H1 (cell line): ENCODE data around the gene ZNF598. TPM values are rescaled to one million over a fixed set of nuclear protein-coding genes. Genes with fewer than 3 reads are reported as not detected.

ENCODE experiments used
- polyA plus RNA-seq, 7 experiments: library from polyadenylated mRNA; depleted of rRNA in 3 of 7; stranded (reverse) in 5 of 7; unstranded in 2 of 7; fragments of >200 nt in 5 of 7; fragments of 200-250 nt in 2 of 7; gene quantifications; 1 replicate in 5 of 7; 2 replicates in 1 of 7; 4 replicates in 1 of 7; pipeline versions ENCODE4 v1.2.1 to v1.2.3, GENCODE V29; 2011 to 2013; ENCODE audit warnings: missing spikeins in 2 of 7, mixed read lengths in 2 of 7
- small RNA-seq: library from polyadenylated mRNA; stranded (forward); fragments of <200 nt; extraction: miRNeasy Mini kit (QIAGEN cat#:217004); gene quantifications from one replicate; pipeline ENCODE3, GENCODE V24; 2013; ENCODE audit not compliant: insufficient read depth
- total RNA-seq: library from RNA; stranded (reverse); fragmentation: NEBNext Ultra II Directional; extraction: Animal tissue kit (Norgen Biotek cat#: 25700); gene quantifications from 2 replicates; pipeline ENCODE4 v1.2.1, GENCODE V29; 2021

ZNF598 gene
- total and polyA plus RNA-seq, 2 of the 8 experiments (the other 6 are each of a cell fraction or from before 2014, with no cell fraction given), result 29.3 to 47.6 TPM

Small RNA genes lying within 50 kb of the gene (small RNA-seq; reads per million reads assigned to genes)
- gene AC005363.2 (not detected), gene RN7SL219P (not detected), gene SNORA10 (not detected), gene SNORA64 (not detected)

Other genes starting within 250 kb of the ZNF598 start
Only the 30 nearest of the 33 such genes appear.
- 252 and 267 TPM in 2 replicates for gene MRPS34, start 236.7 kb downstream of the ZNF598 start, total RNA-seq
- 168 and 250 TPM in 2 replicates for gene MRPS34, start 236.7 kb downstream of the ZNF598 start, polyA plus RNA-seq (2011; rRNA removed)
- gene SPSB3, start 227.2 kb downstream of the ZNF598 start, total RNA-seq, result 22.5 and 25.3 TPM in 2 replicates
- gene SPSB3, start 227.2 kb downstream of the ZNF598 start, polyA plus RNA-seq (2011; rRNA removed), result 37.8 and 60.1 TPM in 2 replicates
- gene NUBP2, start 226.9 kb downstream of the ZNF598 start, total RNA-seq, result 68.0 and 70.3 TPM in 2 replicates
- 96.9 and 130 TPM in 2 replicates for gene NUBP2, start 226.9 kb downstream of the ZNF598 start, polyA plus RNA-seq (2011; rRNA removed)
- gene IGFALS, start 216.1 kb downstream of the ZNF598 start, total RNA-seq, result not detected in 2 replicates
- 0.03 TPM in 1 of 2 replicates, not detected in the other for gene IGFALS, start 216.1 kb downstream of the ZNF598 start, polyA plus RNA-seq (2011; rRNA removed)
- gene HAGH, start 183.0 kb downstream of the ZNF598 start, total RNA-seq, result 28.7 and 34.4 TPM in 2 replicates
- 40.6 and 65.3 TPM in 2 replicates for gene HAGH, start 183.0 kb downstream of the ZNF598 start, polyA plus RNA-seq (2011; rRNA removed)
- 20.4 and 20.5 TPM in 2 replicates for gene FAHD1, start 182.6 kb downstream of the ZNF598 start, total RNA-seq
- gene FAHD1, start 182.6 kb downstream of the ZNF598 start, polyA plus RNA-seq (2011; rRNA removed), result 31.9 and 47.2 TPM in 2 replicates
- 0.99 and 1.1 TPM in 2 replicates for gene MEIOB, start 137.7 kb downstream of the ZNF598 start, total RNA-seq
- 0.60 and 0.63 TPM in 2 replicates for gene MEIOB, start 137.7 kb downstream of the ZNF598 start, polyA plus RNA-seq (2011; rRNA removed)
- gene HS3ST6, start 91.4 kb downstream of the ZNF598 start, total RNA-seq, result 0.39 TPM in 1 of 2 replicates, not detected in the other
- gene HS3ST6, start 91.4 kb downstream of the ZNF598 start, polyA plus RNA-seq (2011; rRNA removed), result 0.36 and 0.63 TPM in 2 replicates
- 28.2 and 34.1 TPM in 2 replicates for gene MSRB1, start 66.6 kb downstream of the ZNF598 start, total RNA-seq
- gene MSRB1, start 66.6 kb downstream of the ZNF598 start, polyA plus RNA-seq (2011; rRNA removed), result 51.4 and 53.8 TPM in 2 replicates
- 0.19 and 0.39 TPM in 2 replicates for gene RPL3L, start 55.1 kb downstream of the ZNF598 start, total RNA-seq
- 0.08 and 0.24 TPM in 2 replicates for gene RPL3L, start 55.1 kb downstream of the ZNF598 start, polyA plus RNA-seq (2011; rRNA removed)
- gene NDUFB10, start 50.3 kb downstream of the ZNF598 start, total RNA-seq, result 183 and 197 TPM in 2 replicates
- 194 and 243 TPM in 2 replicates for gene NDUFB10, start 50.3 kb downstream of the ZNF598 start, polyA plus RNA-seq (2011; rRNA removed)
- gene RPS2, start 45.0 kb downstream of the ZNF598 start, total RNA-seq, result 3,974 and 4,042 TPM in 2 replicates
- gene RPS2, start 45.0 kb downstream of the ZNF598 start, polyA plus RNA-seq (2011; rRNA removed), result 16,783 and 22,970 TPM in 2 replicates
- gene RNF151, start 43.0 kb downstream of the ZNF598 start, total RNA-seq, result not detected in 2 replicates
- 0.17 TPM in 1 of 2 replicates, not detected in the other for gene RNF151, start 43.0 kb downstream of the ZNF598 start, polyA plus RNA-seq (2011; rRNA removed)
- gene TBL3, start 37.8 kb downstream of the ZNF598 start, total RNA-seq, result 65.8 and 66.8 TPM in 2 replicates
- gene TBL3, start 37.8 kb downstream of the ZNF598 start, polyA plus RNA-seq (2011; rRNA removed), result 137 and 159 TPM in 2 replicates
- gene NOXO1, start 28.4 kb downstream of the ZNF598 start, total RNA-seq, result 2.5 and 3.3 TPM in 2 replicates
- 1.3 and 2.6 TPM in 2 replicates for gene NOXO1, start 28.4 kb downstream of the ZNF598 start, polyA plus RNA-seq (2011; rRNA removed)
- gene GFER, start 25.6 kb downstream of the ZNF598 start, total RNA-seq, result 37.9 and 45.4 TPM in 2 replicates
- gene GFER, start 25.6 kb downstream of the ZNF598 start, polyA plus RNA-seq (2011; rRNA removed), result 17.7 and 29.1 TPM in 2 replicates
- gene SYNGR3, start 19.9 kb downstream of the ZNF598 start, total RNA-seq, result 36.2 and 38.8 TPM in 2 replicates
- 49.9 and 72.3 TPM in 2 replicates for gene SYNGR3, start 19.9 kb downstream of the ZNF598 start, polyA plus RNA-seq (2011; rRNA removed)
- gene NPW, start 10.0 kb upstream of the ZNF598 start, total RNA-seq, result 8.1 and 10.3 TPM in 2 replicates
- gene NPW, start 10.0 kb upstream of the ZNF598 start, polyA plus RNA-seq (2011; rRNA removed), result 4.0 and 7.8 TPM in 2 replicates
- gene NHERF2, start 17.1 kb upstream of the ZNF598 start, total RNA-seq, result 19.3 and 19.6 TPM in 2 replicates
- 13.9 and 22.4 TPM in 2 replicates for gene NHERF2, start 17.1 kb upstream of the ZNF598 start, polyA plus RNA-seq (2011; rRNA removed)
- 70.9 and 84.5 TPM in 2 replicates for gene NTHL1, start 38.0 kb upstream of the ZNF598 start, total RNA-seq
- 150 and 209 TPM in 2 replicates for gene NTHL1, start 38.0 kb upstream of the ZNF598 start, polyA plus RNA-seq (2011; rRNA removed)
- 91.1 and 96.6 TPM in 2 replicates for gene TSC2, start 38.2 kb upstream of the ZNF598 start, total RNA-seq
- gene TSC2, start 38.2 kb upstream of the ZNF598 start, polyA plus RNA-seq (2011; rRNA removed), result 65.9 and 90.2 TPM in 2 replicates
- 52.7 and 63.5 TPM in 2 replicates for gene PKD1, start 126.1 kb upstream of the ZNF598 start, total RNA-seq
- gene PKD1, start 126.1 kb upstream of the ZNF598 start, polyA plus RNA-seq (2011; rRNA removed), result 40.6 and 59.4 TPM in 2 replicates
- 4.3 and 5.3 TPM in 2 replicates for gene RAB26, start 138.8 kb upstream of the ZNF598 start, total RNA-seq
- gene RAB26, start 138.8 kb upstream of the ZNF598 start, polyA plus RNA-seq (2011; rRNA removed), result 5.4 and 6.6 TPM in 2 replicates
- gene TRAF7, start 146.0 kb upstream of the ZNF598 start, total RNA-seq, result 148 and 155 TPM in 2 replicates
- gene TRAF7, start 146.0 kb upstream of the ZNF598 start, polyA plus RNA-seq (2011; rRNA removed), result 96.8 and 140 TPM in 2 replicates
- gene CASKIN1, start 186.8 kb upstream of the ZNF598 start, total RNA-seq, result 6.4 and 6.5 TPM in 2 replicates
- gene CASKIN1, start 186.8 kb upstream of the ZNF598 start, polyA plus RNA-seq (2011; rRNA removed), result 1.2 and 2.7 TPM in 2 replicates
- gene MLST8, start 195.6 kb upstream of the ZNF598 start, total RNA-seq, result 67.6 and 69.6 TPM in 2 replicates
- 321 and 440 TPM in 2 replicates for gene MLST8, start 195.6 kb upstream of the ZNF598 start, polyA plus RNA-seq (2011; rRNA removed)
- 6.1 and 8.5 TPM in 2 replicates for gene BRICD5, start 201.0 kb upstream of the ZNF598 start, total RNA-seq
- gene BRICD5, start 201.0 kb upstream of the ZNF598 start, polyA plus RNA-seq (2011; rRNA removed), result 8.6 and 14.2 TPM in 2 replicates
- 30.9 and 32.6 TPM in 2 replicates for gene PGP, start 205.0 kb upstream of the ZNF598 start, total RNA-seq
- gene PGP, start 205.0 kb upstream of the ZNF598 start, polyA plus RNA-seq (2011; rRNA removed), result 55.9 and 63.9 TPM in 2 replicates
- 21.9 and 22.2 TPM in 2 replicates for gene E4F1, start 213.8 kb upstream of the ZNF598 start, total RNA-seq
- gene E4F1, start 213.8 kb upstream of the ZNF598 start, polyA plus RNA-seq (2011; rRNA removed), result 27.0 and 34.2 TPM in 2 replicates
- 0.19 and 0.35 TPM in 2 replicates for gene DNASE1L2, start 226.6 kb upstream of the ZNF598 start, total RNA-seq
- 0.75 and 0.97 TPM in 2 replicates for gene DNASE1L2, start 226.6 kb upstream of the ZNF598 start, polyA plus RNA-seq (2011; rRNA removed)